DOHH2 (cell line): ENCODE measurements around the gene DLGAP1.
A peak's percentile ranks its signal among the peaks of the same experiment; 100 is the strongest.

Source experiments
- H3F3A ChIP-seq: fragments of 200-600 bp; sonication (generic), shearing (Covaris generic); 2 replicates; pipeline ENCODE4 v1.6.0; 2016; ENCODE audit warnings: antibody characterized with exemption, mild to moderate bottlenecking; ENCODE audit not compliant: control insufficient read depth, insufficient read depth
- H3K27ac ChIP-seq: fragments of 200-600 bp; sonication (generic); 2 replicates; pipeline ENCODE4 v1.5.1; 2014; ENCODE audit warnings: low read depth, mild to moderate bottlenecking, low read length, moderate library complexity
- H3K27me3 ChIP-seq: fragments of 200-600 bp; sonication (generic); 2 replicates; pipeline ENCODE4 v1.6.1; 2014; ENCODE audit warnings: mild to moderate bottlenecking, low read length, mixed read lengths; ENCODE audit not compliant: control insufficient read depth
- H3K36me3 ChIP-seq: fragments of 200-600 bp; sonication (generic); 2 replicates; pipeline ENCODE4 v1.6.1; 2014; ENCODE audit warnings: mild to moderate bottlenecking, low read length, moderate library complexity, mixed read lengths; ENCODE audit not compliant: control insufficient read depth
- H3K4me1 ChIP-seq: fragments of 200-600 bp; sonication (generic); 2 replicates; pipeline ENCODE4 v1.6.1; 2014; ENCODE audit warnings: mild to moderate bottlenecking, low read length, mixed read lengths; ENCODE audit not compliant: control insufficient read depth
- H3K4me2 ChIP-seq: fragments of 200-600 bp; sonication (generic); 2 replicates; pipeline ENCODE4 v1.6.0; 2014; ENCODE audit warnings: mild to moderate bottlenecking, low read length, moderate library complexity
- H3K4me3 ChIP-seq: fragments of 200-600 bp; sonication (generic); 2 replicates; pipeline ENCODE4 v1.5.1; 2014; ENCODE audit warnings: mild to moderate bottlenecking, low read length, mixed read lengths
- H3K79me2 ChIP-seq: fragments of 200-600 bp; sonication (generic); 2 replicates; pipeline ENCODE4 v1.6.1; 2014; ENCODE audit warnings: mild to moderate bottlenecking, low read length, mixed read lengths; ENCODE audit not compliant: control insufficient read depth
- H3K9me2 ChIP-seq: fragments of 200-600 bp; sonication (generic); replicated peaks from 2 replicates; pipeline ENCODE4 v1.6.1; 2014; ENCODE audit warnings: mild to moderate bottlenecking, low read length, mixed read lengths; ENCODE audit not compliant: control insufficient read depth
- H3K9me3 ChIP-seq: fragments of 200-600 bp; sonication (generic); 2 replicates; pipeline ENCODE4 v1.6.1; 2014; ENCODE audit warnings: antibody characterized with exemption, low read length, mixed read lengths; ENCODE audit not compliant: control insufficient read depth, insufficient read depth
- H4K20me1 ChIP-seq: fragments of 200-600 bp; sonication (generic); 2 replicates; pipeline ENCODE4 v1.6.0; 2014; ENCODE audit warnings: low read depth, mild to moderate bottlenecking, antibody characterized with exemption, low read length, moderate library complexity; ENCODE audit not compliant: control insufficient read depth, insufficient read depth
- EZH2phosphoT487 ChIP-seq: fragments of 200-600 bp; sonication (generic); IDR thresholded peaks from 2 replicates; pipeline ENCODE4 v1.6.1; 2017; ENCODE audit warnings: borderline replicate concordance, mild to moderate bottlenecking, antibody characterized with exemption, low read length, moderate library complexity, mixed read lengths
- TF ChIP-seq, protein P1 (sequence below): fragments of 200-600 bp; sonication (generic); IDR thresholded peaks from one replicate; pipeline ENCODE4 v1.5.1; 2014; ENCODE audit warnings: antibody characterized with exemption, mild to moderate bottlenecking, low read depth, low read length; ENCODE audit not compliant: poor library complexity, severe bottlenecking

DLGAP1 gene

DNA sequence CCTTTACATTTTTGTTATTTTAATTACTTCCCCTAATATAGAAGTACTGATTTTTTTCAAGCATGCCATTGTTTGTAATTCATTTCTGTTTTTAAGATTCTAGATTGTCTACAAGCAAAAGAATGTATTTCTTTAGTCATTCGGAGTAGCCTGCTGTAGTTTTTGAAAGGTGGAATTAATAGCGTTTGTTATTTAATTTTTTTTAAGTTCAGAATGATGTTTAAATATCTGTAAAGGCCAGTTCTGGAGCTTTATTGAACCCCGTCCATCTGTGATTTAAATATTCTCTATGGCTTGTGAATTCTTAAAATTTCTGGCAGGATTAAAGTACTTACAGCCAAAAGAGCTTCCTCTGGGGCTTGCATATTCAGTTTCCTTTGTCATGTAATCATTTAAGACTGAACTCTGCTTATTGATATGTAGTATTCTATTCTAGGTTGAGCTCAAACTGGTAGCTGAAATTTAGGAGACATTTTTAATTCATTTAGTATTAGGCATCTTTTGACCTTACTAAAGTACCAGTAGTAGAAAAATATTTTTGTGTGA is 999.9 kb downstream of the DLGAP1 start:
- peaks cover 30% of the 10 kb centered on the region for H3K36me3 ChIP-seq
- TF ChIP-seq EZH2phosphoT487 = no peak
- TF ChIP-seq, protein P1, sequence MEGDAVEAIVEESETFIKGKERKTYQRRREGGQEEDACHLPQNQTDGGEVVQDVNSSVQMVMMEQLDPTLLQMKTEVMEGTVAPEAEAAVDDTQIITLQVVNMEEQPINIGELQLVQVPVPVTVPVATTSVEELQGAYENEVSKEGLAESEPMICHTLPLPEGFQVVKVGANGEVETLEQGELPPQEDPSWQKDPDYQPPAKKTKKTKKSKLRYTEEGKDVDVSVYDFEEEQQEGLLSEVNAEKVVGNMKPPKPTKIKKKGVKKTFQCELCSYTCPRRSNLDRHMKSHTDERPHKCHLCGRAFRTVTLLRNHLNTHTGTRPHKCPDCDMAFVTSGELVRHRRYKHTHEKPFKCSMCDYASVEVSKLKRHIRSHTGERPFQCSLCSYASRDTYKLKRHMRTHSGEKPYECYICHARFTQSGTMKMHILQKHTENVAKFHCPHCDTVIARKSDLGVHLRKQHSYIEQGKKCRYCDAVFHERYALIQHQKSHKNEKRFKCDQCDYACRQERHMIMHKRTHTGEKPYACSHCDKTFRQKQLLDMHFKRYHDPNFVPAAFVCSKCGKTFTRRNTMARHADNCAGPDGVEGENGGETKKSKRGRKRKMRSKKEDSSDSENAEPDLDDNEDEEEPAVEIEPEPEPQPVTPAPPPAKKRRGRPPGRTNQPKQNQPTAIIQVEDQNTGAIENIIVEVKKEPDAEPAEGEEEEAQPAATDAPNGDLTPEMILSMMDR = no peak
- H3K4me2 ChIP-seq = peak overlapping the region; percentile 85
- H4K20me1 ChIP-seq = no peaks in the 10 kb centered on the region
- no peak overlapping the region for H3K4me3 ChIP-seq
- peaks cover 52% of the 10 kb centered on the region for H3K79me2 ChIP-seq
- H3K9me3 ChIP-seq = no peaks in the 10 kb centered on the region
- H3K27me3 ChIP-seq = no peaks in the 10 kb centered on the region
- peaks cover 10% of the 10 kb centered on the region for H3F3A ChIP-seq
- no peak overlapping the region for H3K27ac ChIP-seq
- no peaks in the 10 kb centered on the region for H3K9me2 ChIP-seq
- peaks cover 54% of the 10 kb centered on the region for H3K4me1 ChIP-seq

- no peaks in the 10 kb centered on the region for H4K20me1 ChIP-seq
- H3K27me3 ChIP-seq = no peaks in the 10 kb centered on the region
- peaks cover 58% of the 10 kb centered on the region for H3K4me1 ChIP-seq
- H3K4me2 ChIP-seq = peak overlapping the region; percentile 85
- peak overlapping the region; percentile 68 for H3K4me3 ChIP-seq
- H3F3A ChIP-seq = peaks cover 10% of the 10 kb centered on the region
- TF ChIP-seq, protein P1 = peak; percentile 84
- TF ChIP-seq EZH2phosphoT487 = no peak
- H3K9me3 ChIP-seq = no peaks in the 10 kb centered on the region
- H3K36me3 ChIP-seq = peaks cover 29% of the 10 kb centered on the region
- no peaks in the 10 kb centered on the region for H3K9me2 ChIP-seq
- peak overlapping the region; percentile 48 for H3K27ac ChIP-seq
- peaks cover 54% of the 10 kb centered on the region for H3K79me2 ChIP-seq
Observed at GRCh38 chr18:3454365-3455089, 1000.6 kb downstream of the DLGAP1 start.

- peaks cover 57% of the 10 kb centered on the region for H3K4me1 ChIP-seq
- H3F3A ChIP-seq = peaks cover 15% of the 10 kb centered on the region
- peaks cover 23% of the 10 kb centered on the region for H3K36me3 ChIP-seq
- H3K9me3 ChIP-seq = no peaks in the 10 kb centered on the region
- peak overlapping the region; percentile 68 for H3K4me3 ChIP-seq
- peak overlapping the region; percentile 48 for H3K27ac ChIP-seq
- peak overlapping the region; percentile 85 for H3K4me2 ChIP-seq
- TF ChIP-seq, protein P1 = no peak
- no peak for TF ChIP-seq EZH2phosphoT487
- no peaks in the 10 kb centered on the region for H4K20me1 ChIP-seq
- H3K9me2 ChIP-seq = no peaks in the 10 kb centered on the region
- peaks cover 54% of the 10 kb centered on the region for H3K79me2 ChIP-seq
- no peaks in the 10 kb centered on the region for H3K27me3 ChIP-seq
Observed at GRCh38 chr18:3453540-3454364, 1001.4 kb downstream of the DLGAP1 start.
